Ascending aorta (tissue), 2 donors: ENCODE measurements around the gene USP15. TPM values are rescaled to one million over a fixed set of nuclear protein-coding genes. Genes with fewer than 3 reads are reported as not detected.
"Not testable (repeated sequence)": the region's sequence is repeated elsewhere in the genome, so short reads cannot be mapped to it uniquely, and the experiment has no call there.

ENCODE experiments used
- DNase-seq, 2 donors: peaks; one replicate each; pipeline ENCODE4 v3.0.0-alpha.2; 2019; ENCODE audit warnings: low spot score in 2 of 2
- H3K27ac ChIP-seq, 2 donors: fragments of 200-600 bp; sonication (generic); one replicate each; pipeline ENCODE4 v1.5.1; 2016 to 2017; ENCODE audit warnings: mild to moderate bottlenecking in 1 of 2
- H3K27me3 ChIP-seq: fragments of 200-600 bp; sonication (generic); one replicate; pipeline ENCODE4 v1.5.1; 2017
- H3K36me3 ChIP-seq, 2 donors: fragments of 200-600 bp; sonication (generic); one replicate each; pipeline ENCODE4 v1.5.1; 2016
- H3K4me1 ChIP-seq, 2 donors: fragments of 200-600 bp; sonication (generic); one replicate each; pipeline ENCODE4 v1.5.1; 2016 to 2017; ENCODE audit warnings: mild to moderate bottlenecking in 1 of 2
- H3K4me3 ChIP-seq, 2 donors: fragments of 200-600 bp; sonication (generic); one replicate each; pipeline ENCODE4 v1.5.1; 2016 to 2017; ENCODE audit warnings: mild to moderate bottlenecking in 1 of 2
- H3K9me3 ChIP-seq, 2 donors: fragments of 200-600 bp; sonication (generic); one replicate each; pipeline ENCODE4 v1.5.1; 2016
- CTCF ChIP-seq, 3 experiments: fragments of 200-600 bp in 2 of 3; fragments of 450-650 bp in 1 of 3; sonication (generic) in 2 of 3; IDR thresholded peaks; one replicate each; pipeline ENCODE4 v1.5.1; 2016 to 2019; ENCODE audit warnings: antibody characterized with exemption in 3 of 3, mild to moderate bottlenecking in 1 of 3, moderate library complexity in 1 of 3
- intact Hi-C: fragments of 100-400 bp; cut with DNase I; formaldehyde crosslinking; loops from one replicate; pipeline ENCODE4 v1.15.1; 2023
- total RNA-seq: library from RNA; depleted of rRNA; stranded (reverse); fragments of >200 nt; gene quantifications from one replicate; pipeline ENCODE4 v1.1.0, GENCODE V29; 2016

Gene USP15
- total RNA-seq, 1 donor from 2014 or later: 48.2 TPM

- intact Hi-C loops: loop anchor here (5.0 kb wide), 1 partner anchor 70 kb away; the partner anchor contains the start of gene USP15
- H3K4me3 ChIP-seq: no peak overlapping the region
- DNase-seq: no peak
- H3K27ac ChIP-seq: peak overlapping the region; percentile 29 to 76
- no peaks in the 10 kb centered on the region for H3K27me3 ChIP-seq
- peaks cover 0 to 2% of the 10 kb centered on the region in 2 donors for H3K4me1 ChIP-seq
- no peaks in the 10 kb centered on the region for H3K36me3 ChIP-seq
- no peaks in the 10 kb centered on the region for H3K9me3 ChIP-seq
- TF ChIP-seq CTCF (IDR thresholded peaks at IDR 0.05): no peak
Observed at GRCh38 chr12:62332598-62332997, 72.4 kb downstream of the USP15 start.

- DNase-seq: no peak
- H3K4me3 ChIP-seq: no peak overlapping the region
- no peaks in the 10 kb centered on the region for H3K27me3 ChIP-seq
- H3K9me3 ChIP-seq: no peaks in the 10 kb centered on the region
- H3K4me1 ChIP-seq: peaks cover 0 to 2% of the 10 kb centered on the region in 2 donors
- no peak for TF ChIP-seq CTCF (IDR thresholded peaks at IDR 0.05)
- intact Hi-C loops: no loop called here
- no peaks in the 10 kb centered on the region for H3K36me3 ChIP-seq
- H3K27ac ChIP-seq: peak overlapping the region; percentile 37 to 59
Observed at GRCh38 chr12:62335057-62335456, 74.9 kb downstream of the USP15 start.

- H3K9me3 ChIP-seq: peaks cover 0 to 4% of the 10 kb centered on the region in 2 donors
- intact Hi-C loops: no loop called here
- H3K4me1 ChIP-seq: peaks cover 0 to 2% of the 10 kb centered on the region in 2 donors
- no peak for DNase-seq
- no peaks in the 10 kb centered on the region for H3K36me3 ChIP-seq
- TF ChIP-seq CTCF (IDR thresholded peaks at IDR 0.05): no peak
- peak overlapping the region in 1 of 2 donors; percentile 37 for H3K27ac ChIP-seq
- H3K27me3 ChIP-seq: no peaks in the 10 kb centered on the region
- H3K4me3 ChIP-seq: no peak overlapping the region
Observed at GRCh38 chr12:62335796-62336195, 75.6 kb downstream of the USP15 start.

GRCh38 chr12:62337643-62338042, 77.4 kb downstream of the USP15 start:
- H3K27ac ChIP-seq, H3K36me3 ChIP-seq, H3K27me3 ChIP-seq, DNase-seq, intact Hi-C loops, H3K9me3 ChIP-seq, H3K4me3 ChIP-seq, H3K4me1 ChIP-seq: not testable (repeated sequence)

GRCh38 chr12:62342614-62343303, 82.6 kb downstream of the USP15 start:
- H3K27ac ChIP-seq, H3K27me3 ChIP-seq, H3K4me3 ChIP-seq, intact Hi-C loops, H3K4me1 ChIP-seq, H3K9me3 ChIP-seq, DNase-seq: not testable (repeated sequence)
- peaks cover 15 to 29% of the 10 kb centered on the region in 2 donors for H3K36me3 ChIP-seq

GRCh38 chr12:62343304-62344120, 83.3 kb downstream of the USP15 start:
- H3K27ac ChIP-seq, H3K9me3 ChIP-seq, intact Hi-C loops, H3K4me3 ChIP-seq, DNase-seq, H3K27me3 ChIP-seq, H3K4me1 ChIP-seq: not testable (repeated sequence)
- peaks cover 15 to 29% of the 10 kb centered on the region in 2 donors for H3K36me3 ChIP-seq

GRCh38 chr12:62344731-62345556, 84.7 kb downstream of the USP15 start:
- H3K4me1 ChIP-seq, H3K27ac ChIP-seq, H3K4me3 ChIP-seq, H3K9me3 ChIP-seq, intact Hi-C loops, DNase-seq, H3K27me3 ChIP-seq: not testable (repeated sequence)
- H3K36me3 ChIP-seq: peaks cover 15 to 29% of the 10 kb centered on the region in 2 donors
